Colonic mucosa (tissue), 4 donors: ENCODE results near the gene XRCC3. TPM values are rescaled to one million over a fixed set of nuclear protein-coding genes. Genes with fewer than 3 reads are reported as not detected.

Experiments
- DNase-seq: peaks from one replicate; pipeline ENCODE4 v3.0.0-alpha.2; 2020
- H3K27ac ChIP-seq: fragments of 200-600 bp; one replicate; pipeline ENCODE4 v1.8.0; 2021
- H3K27me3 ChIP-seq: fragments of 200-600 bp; one replicate; pipeline ENCODE4 v1.8.0; 2021
- H3K36me3 ChIP-seq: fragments of 200-600 bp; one replicate; pipeline ENCODE4 v1.8.0; 2021
- H3K4me1 ChIP-seq: fragments of 200-600 bp; one replicate; pipeline ENCODE4 v1.8.0; 2021; ENCODE audit warnings: mild to moderate bottlenecking
- H3K4me3 ChIP-seq: fragments of 200-600 bp; one replicate; pipeline ENCODE4 v1.8.0; 2021
- H3K9ac ChIP-seq, 2 donors: one replicate each; pipeline ENCODE4 v1.7.0; 2013; ENCODE audit warnings: control low read depth in 2 of 2, low read depth in 2 of 2, low read length in 2 of 2
- H3K9me3 ChIP-seq: fragments of 200-600 bp; one replicate; pipeline ENCODE4 v1.8.0; 2021
- CTCF ChIP-seq: fragments of 200-600 bp; IDR thresholded peaks from one replicate; pipeline ENCODE4 v1.8.0; 2022; ENCODE audit warnings: antibody characterized with exemption, mild to moderate bottlenecking
- intact Hi-C: fragments of 100-400 bp; cut with DNase I; formaldehyde crosslinking; loops from one replicate; pipeline ENCODE4 v1.14.1; 2022
- total RNA-seq, 2 donors: library from RNA; stranded (reverse); fragmentation: NEBNext Ultra II Directional in 1 of 2; extraction: Animal tissue kit (Norgen Biotek cat#: 25700) in 1 of 2; gene quantifications; one replicate each; pipeline ENCODE4 v1.2.1, GENCODE V29; 2021
- donor health status: healthy.
- donor health status: DM: no; HTN: no; CAD: no.
- donor health status: DM: no; HTN: no; CAD: no.

The XRCC3 gene
- total RNA-seq, 2 donors from 2014 or later = 8.3 to 70.0 TPM

GRCh38 chr14:103740991-103741689 is 25.9 kb upstream of the XRCC3 start:
- no peak for TF ChIP-seq CTCF
- Histone ChIP-seq H3K4me3 (no peak overlapping the region), H3K4me1 (no peaks in the 10 kb centered on the region), H3K27me3 (no peaks in the 10 kb centered on the region), H3K9me3 (no peaks in the 10 kb centered on the region), H3K9ac (no peak overlapping the region), H3K27ac (no peak overlapping the region), H3K36me3 (peaks cover 4% of the 10 kb centered on the region)
- DNase-seq = no peak
- intact Hi-C loops = no loop called here

- intact Hi-C loops = no loop called here
- Histone ChIP-seq H3K27ac (no peak overlapping the region), H3K36me3 (peaks cover 4% of the 10 kb centered on the region), H3K27me3 (no peaks in the 10 kb centered on the region), H3K4me1 (no peaks in the 10 kb centered on the region), H3K9ac (no peak overlapping the region), H3K9me3 (no peaks in the 10 kb centered on the region), H3K4me3 (no peak overlapping the region)
- no peak for TF ChIP-seq CTCF
- DNase-seq = no peak
Observed at GRCh38 chr14:103739793-103740501, 24.7 kb upstream of the XRCC3 start.

GRCh38 chr14:103739466-103739792 is 24.2 kb upstream of the XRCC3 start:
- H3K27ac ChIP-seq = no peak overlapping the region
- intact Hi-C loops = no loop called here

GRCh38 chr14:103738701-103739451 is 23.6 kb upstream of the XRCC3 start:
- Histone ChIP-seq H3K36me3 (peaks cover 4% of the 10 kb centered on the region), H3K4me1 (no peaks in the 10 kb centered on the region), H3K9me3 (no peaks in the 10 kb centered on the region), H3K27ac (no peak overlapping the region), H3K9ac (no peak overlapping the region), H3K27me3 (no peaks in the 10 kb centered on the region), H3K4me3 (no peak overlapping the region)
- intact Hi-C loops = no loop called here
- DNase-seq = no peak
- no peak for TF ChIP-seq CTCF

More at GRCh38 chr14:103739466-103739792, 24.2 kb upstream of the XRCC3 start:
- no peak overlapping the region for H3K4me3 ChIP-seq
- no peaks in the 10 kb centered on the region for H3K27me3 ChIP-seq
- no peak for TF ChIP-seq CTCF
- H3K9me3 ChIP-seq = no peaks in the 10 kb centered on the region
- peaks cover 4% of the 10 kb centered on the region for H3K36me3 ChIP-seq
- no peak overlapping the region for H3K9ac ChIP-seq
- no peak for DNase-seq
- no peaks in the 10 kb centered on the region for H3K4me1 ChIP-seq

GRCh38 chr14:103738166-103738565 is 22.9 kb upstream of the XRCC3 start:
- TF ChIP-seq CTCF = no peak
- no peaks in the 10 kb centered on the region for H3K4me1 ChIP-seq
- no peak overlapping the region for H3K9ac ChIP-seq
- no peaks in the 10 kb centered on the region for H3K27me3 ChIP-seq
- H3K27ac ChIP-seq = no peak overlapping the region
- H3K4me3 ChIP-seq = no peak overlapping the region
- H3K9me3 ChIP-seq = no peaks in the 10 kb centered on the region
- H3K36me3 ChIP-seq = peaks cover 4% of the 10 kb centered on the region
- DNase-seq = no peak
- intact Hi-C loops = no loop called here
